HepG2 (cell line): ENCODE measurements around the gene FRRS1. TPM values are rescaled to one million over a fixed set of nuclear protein-coding genes. Genes with fewer than 3 reads are reported as not detected.

Experiments used
- ATAC-seq: fragments of 200-7000 bp; cut with Tn5 transposase; 3 replicates; pipeline ENCODE4 v1.9.1; 2020; ENCODE audit warnings: mild to moderate bottlenecking, moderate library complexity
- BruUV-seq: library from RNA; stranded (reverse); fragments of 400-500 nt; replicated peaks from 2 replicates; lab custom pipeline; 2021; lab: Mats Ljungman, UMichigan
- CTCF ChIA-PET: fragments of 300-600 bp; formaldehyde crosslinking; extraction: SDS; loops from one replicate; lab custom pipeline; 2021; ENCODE audit warnings: low total read pairs, inconsistent platforms, low intra/inter-chr PET ratio; lab: Yijun Ruan, JAX
- POLR2A ChIA-PET: fragments of 350-600 bp; sonication (Branson Sonifier 250); formaldehyde crosslinking; loops from one replicate; lab custom pipeline; 2020; ENCODE audit warnings: antibody characterized with exemption, inconsistent platforms; lab: Yijun Ruan, JAX
- DNase-seq: peaks from one replicate; pipeline ENCODE4 v3.0.0-alpha.2; 2015; ENCODE audit warnings: low spot score
- FAIRE-seq: peaks from 3 replicates; lab custom pipeline; 2011; peaks lifted over from hg19 to GRCh38; lab: Jason Lieb, UNC
- H2AFZ ChIP-seq: one replicate; pipeline ENCODE4 v1.6.1; 2011; ENCODE audit warnings: low read length, inconsistent platforms
- H3K27ac ChIP-seq: fragments of 300-600 bp; 3 replicates; pipeline ENCODE4 v1.8.0; 2011; ENCODE audit warnings: mixed run types, mild to moderate bottlenecking, mixed read lengths, low read length, inconsistent platforms; ENCODE audit not compliant: insufficient read depth; ENCODE audit errors: extremely low read length
- H3K27me3 ChIP-seq, 2 experiments: fragments of 200-600 bp in 1 of 2; 2 replicates in 1 of 2; 3 replicates in 1 of 2; pipeline versions ENCODE4 v1.6.0 to v1.8.0; 2011; ENCODE audit warnings: low read length in 2 of 2, mild to moderate bottlenecking in 2 of 2, moderate library complexity in 2 of 2, inconsistent platforms in 1 of 2; ENCODE audit not compliant: insufficient read depth in 2 of 2, control insufficient read depth in 1 of 2
- H3K36me3 ChIP-seq, 2 experiments: fragments of 200-600 bp in 1 of 2; replicated peaks in 1 of 2; 2 replicates in 1 of 2; 3 replicates in 1 of 2; pipeline versions ENCODE4 v1.5.1 to v1.8.0; 2011; ENCODE audit warnings: low read length in 2 of 2, inconsistent platforms in 1 of 2; ENCODE audit not compliant: insufficient read depth in 2 of 2, control insufficient read depth in 1 of 2
- H3K4me1 ChIP-seq: 2 replicates; pipeline ENCODE4 v1.5.1; 2012; ENCODE audit warnings: low read length, inconsistent platforms; ENCODE audit not compliant: insufficient read depth
- H3K4me2 ChIP-seq: 2 replicates; pipeline ENCODE4 v1.6.0; 2011; ENCODE audit warnings: low read depth, low read length, inconsistent platforms
- H3K4me3 ChIP-seq, 3 experiments: fragments of 200-600 bp in 1 of 3; sonication (generic), shearing (Covaris generic) in 1 of 3; replicated peaks in 1 of 3; 2 replicates each; pipeline ENCODE4 v1.5.1; 2011 to 2016; ENCODE audit warnings: low read length in 3 of 3, inconsistent platforms in 2 of 3, low read depth in 2 of 3, mild to moderate bottlenecking in 2 of 3, control low read depth in 1 of 3, mixed read lengths in 1 of 3; ENCODE audit not compliant: insufficient read depth in 1 of 3
- H3K79me2 ChIP-seq: one replicate; pipeline ENCODE4 v1.6.1; 2011; ENCODE audit warnings: low read length, inconsistent platforms; ENCODE audit not compliant: insufficient read depth
- H3K9ac ChIP-seq: 2 replicates; pipeline ENCODE4 v1.6.0; 2011; ENCODE audit warnings: mild to moderate bottlenecking, low read depth, low read length, inconsistent platforms; ENCODE audit not compliant: insufficient read depth
- H3K9me3 ChIP-seq: 2 replicates; pipeline ENCODE4 v1.5.1; 2012; ENCODE audit warnings: mild to moderate bottlenecking, low read length
- H4K20me1 ChIP-seq: 2 replicates; pipeline ENCODE4 v1.6.0; 2011; ENCODE audit warnings: inconsistent platforms, mild to moderate bottlenecking, low read length, moderate library complexity; ENCODE audit not compliant: insufficient read depth
- CEBPB ChIP-seq: IDR thresholded peaks from 2 replicates; pipeline ENCODE4 v1.6.1; 2011; ENCODE audit warnings: low read depth, low read length, improper control_type of control experiment, borderline replicate concordance
- ESRRA ChIP-seq: sonication (generic); formaldehyde crosslinking; IDR thresholded peaks from 2 replicates; pipeline ENCODE4 v1.5.1; 2020; ENCODE audit warnings: mild to moderate bottlenecking, low read depth, missing genetic modification reagents
- GABPB1 ChIP-seq: IDR thresholded peaks from 2 replicates; pipeline ENCODE4 v1.6.1; 2016; ENCODE audit warnings: mild to moderate bottlenecking, missing genetic modification reagents, moderate library complexity, missing compliant biosample characterization
- GATAD2A ChIP-seq: IDR thresholded peaks from 2 replicates; pipeline ENCODE4 v1.6.1; 2016
- MIER3 ChIP-seq: IDR thresholded peaks from 2 replicates; pipeline ENCODE4 v1.6.1; 2016; ENCODE audit warnings: missing compliant biosample characterization, borderline replicate concordance
- MLLT10 ChIP-seq: sonication (generic); formaldehyde crosslinking; IDR thresholded peaks from 2 replicates; pipeline ENCODE4 v1.4.0; 2020; ENCODE audit warnings: missing genetic modification reagents
- MTA3 ChIP-seq: sonication (generic); formaldehyde crosslinking; IDR thresholded peaks from 2 replicates; pipeline ENCODE4 v1.4.0; 2020; ENCODE audit warnings: missing genetic modification reagents
- NAIF1 ChIP-seq: sonication (generic); formaldehyde crosslinking; IDR thresholded peaks from 2 replicates; pipeline ENCODE4 v1.5.0; 2020; ENCODE audit warnings: mild to moderate bottlenecking, missing genetic modification reagents, borderline replicate concordance
- RAD51 ChIP-seq: fragments of 450-650 bp; IDR thresholded peaks from 2 replicates; pipeline ENCODE4 v1.6.1; 2016; ENCODE audit warnings: borderline replicate concordance
- RORA ChIP-seq: sonication (generic); formaldehyde crosslinking; IDR thresholded peaks from 2 replicates; pipeline ENCODE4 v1.5.0; 2020; ENCODE audit warnings: mild to moderate bottlenecking, missing genetic modification reagents, moderate library complexity
- SIN3A ChIP-seq: IDR thresholded peaks from 2 replicates; pipeline ENCODE4 v1.6.1; 2011; ENCODE audit warnings: low read depth, mild to moderate bottlenecking, control low read depth, low read length, borderline replicate concordance
- ZNF230 ChIP-seq: sonication (generic); formaldehyde crosslinking; IDR thresholded peaks from 2 replicates; pipeline ENCODE4 v1.4.0; 2020; ENCODE audit warnings: mild to moderate bottlenecking, missing genetic modification reagents
- ZNF451 ChIP-seq: sonication (generic); formaldehyde crosslinking; IDR thresholded peaks from 2 replicates; pipeline ENCODE4 v1.5.0; 2020; ENCODE audit warnings: mild to moderate bottlenecking, missing genetic modification reagents
- ZNF577 ChIP-seq: sonication (generic); formaldehyde crosslinking; IDR thresholded peaks from 2 replicates; pipeline ENCODE4 v1.4.0; 2020; ENCODE audit warnings: mild to moderate bottlenecking, low read depth, missing genetic modification reagents, borderline replicate concordance
- ZNF772 ChIP-seq: sonication (generic); formaldehyde crosslinking; IDR thresholded peaks from 2 replicates; pipeline ENCODE4 v1.5.0; 2020; ENCODE audit warnings: mild to moderate bottlenecking, missing genetic modification reagents
- ZSCAN25 ChIP-seq: sonication (generic); formaldehyde crosslinking; IDR thresholded peaks from 2 replicates; pipeline ENCODE4 v1.8.0; 2022; ENCODE audit warnings: mild to moderate bottlenecking, missing genetic modification reagents
- WGBS: methylation state at CpG from one replicate; pipeline ENCODE4 v1.1.6; 2017; ENCODE audit warnings: low lambda C conversion rate; 5-methylcytosine and 5-hydroxymethylcytosine counted together
- in situ Hi-C: cut with HindIII; loops from 2 replicates; pipeline ENCODE4 v1.10.0; 2017; ENCODE audit warnings: low pct_unique_long_range_greater_than_20kb; ENCODE audit not compliant: extremely low pct_ligation_motif_present
- intact Hi-C: fragments of 100-400 bp; cut with micrococcal nuclease; formaldehyde crosslinking; loops from one replicate; pipeline ENCODE4 v1.10.0; 2022; ENCODE audit not compliant: unreplicated experiment
- polyA plus RNA-seq, 8 experiments: library from polyadenylated mRNA; depleted of rRNA in 3 of 8; stranded (reverse) in 7 of 8; unstranded in 1 of 8; fragments of >200 nt; fragmentation: Illumina TruSeq in 4 of 8; extraction: Trizol in 4 of 8; gene quantifications; 2 replicates each; pipeline versions ENCODE4 v1.2.1 to v1.2.3, GENCODE V29; 2011 to 2016; ENCODE audit warnings: low read depth in 4 of 8, missing spikeins in 1 of 8, mixed read lengths in 1 of 8; ENCODE audit not compliant: insufficient read depth in 1 of 8
- total RNA-seq, 5 experiments: library from RNA; depleted of rRNA; stranded (reverse); fragments of >200 nt; fragmentation: Illumina TruSeq; extraction: Trizol; gene quantifications; 2 replicates each; pipeline ENCODE4 v1.2.3, GENCODE V29; 2016; ENCODE audit warnings: low read depth in 1 of 5
- TF ChIP-seq, protein P1 (sequence below): sonication (generic); formaldehyde crosslinking; IDR thresholded peaks from 2 replicates; pipeline ENCODE4 v1.8.0; 2022; ENCODE audit warnings: missing genetic modification reagents, mild to moderate bottlenecking, borderline replicate concordance
- TF ChIP-seq, protein P2 (sequence below), 2 experiments: sonication (generic) in 1 of 2; formaldehyde crosslinking in 1 of 2; IDR thresholded peaks; 2 replicates each; pipeline versions ENCODE4 v1.4.0 to v1.6.1; 2018 to 2020; ENCODE audit warnings: missing genetic modification reagents in 2 of 2, borderline replicate concordance in 1 of 2, low read depth in 1 of 2, mild to moderate bottlenecking in 1 of 2, missing biosample characterization in 1 of 2

FRRS1 gene
- total and polyA plus RNA-seq, 2 of the 13 experiments (the other 11 are each of a cell fraction or from before 2014, with no cell fraction given): 22.6 to 23.4 TPM

DNA sequence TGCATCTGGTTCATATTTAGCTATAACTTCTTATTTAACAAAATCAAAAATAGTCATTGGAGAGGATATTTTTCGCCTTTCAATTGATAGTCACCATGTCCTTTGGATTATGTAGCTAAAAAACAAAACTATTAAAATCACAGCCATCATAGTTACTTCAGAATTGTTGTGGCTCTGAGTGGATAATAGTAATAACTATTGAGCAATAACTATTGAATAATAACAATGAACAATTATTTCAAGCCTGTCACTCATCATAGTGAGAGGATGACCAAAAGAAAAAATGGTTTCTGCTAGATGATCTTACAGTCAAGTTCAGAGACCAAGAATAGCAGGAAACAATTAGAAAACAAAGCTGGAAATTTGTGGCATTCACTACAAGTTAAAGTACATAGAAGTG is 45.3 kb upstream of the FRRS1 start:
- ATAC-seq (no peak), DNase-seq (no peak), FAIRE-seq (no peak)
- ChIA-PET CTCF (no interaction called here), POLR2A (no interaction called here)
- no peak overlapping the region for H3K9ac ChIP-seq
- intact Hi-C loops (no loop called here), in situ Hi-C loops (loop anchor here (10.0 to 25.0 kb wide), 2 partner anchors 643 to 1051 kb away; no protein-coding TSS in a partner anchor)
- TF ChIP-seq CEBPB (0 out of 2 replicates have a peak, but pooled peaks have one; percentile 47), MLLT10 (CRISPR knock-in tag) (no peak)
- H3K27ac ChIP-seq: no peak overlapping the region
- peaks cover 25% of the 10 kb centered on the region for H3K4me1 ChIP-seq
- H3K27me3 ChIP-seq: peaks cover 0 to 2% of the 10 kb centered on the region in 2 experiments; a peak in 1 of 5 replicates
- no peaks in the 10 kb centered on the region for H3K79me2 ChIP-seq
- WGBS: 77% methylated on average over 1 of the region's 1 CpG
- no peak overlapping the region for H3K4me3 ChIP-seq
- no peaks in the 10 kb centered on the region for H4K20me1 ChIP-seq
- H3K9me3 ChIP-seq: no peaks in the 10 kb centered on the region
- BruUV-seq: no TSS peak
- no peaks in the 10 kb centered on the region for H3K36me3 ChIP-seq
- H3K4me2 ChIP-seq: no peak overlapping the region
- no peak overlapping the region for H2AFZ ChIP-seq

DNA sequence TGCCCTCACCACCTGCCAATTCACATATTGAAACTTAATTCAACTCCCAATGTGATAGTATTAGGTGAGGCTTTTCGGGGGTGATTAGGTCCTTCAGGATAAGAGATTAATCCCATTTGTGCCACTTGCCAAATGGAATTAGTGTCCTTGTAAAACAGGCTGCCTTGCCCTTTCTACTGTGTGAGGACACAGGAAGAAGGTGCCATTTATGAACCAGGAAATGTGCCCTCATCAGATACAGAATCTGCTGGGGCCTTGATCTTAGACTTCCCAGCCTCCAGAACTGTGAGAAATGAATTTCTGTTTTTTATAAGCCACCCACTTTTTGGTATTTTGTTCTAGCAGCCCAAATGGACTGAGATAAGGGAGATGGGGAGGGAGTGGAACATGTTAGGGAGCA is 44.6 kb upstream of the FRRS1 start:
- no peak overlapping the region for H2AFZ ChIP-seq
- intact Hi-C loops: no loop called here
- H3K4me1 ChIP-seq: peaks cover 25% of the 10 kb centered on the region
- no peak for TF ChIP-seq ZNF451
- TF ChIP-seq GATAD2A (CRISPR knock-in tag): no peak
- TF ChIP-seq, protein P1, sequence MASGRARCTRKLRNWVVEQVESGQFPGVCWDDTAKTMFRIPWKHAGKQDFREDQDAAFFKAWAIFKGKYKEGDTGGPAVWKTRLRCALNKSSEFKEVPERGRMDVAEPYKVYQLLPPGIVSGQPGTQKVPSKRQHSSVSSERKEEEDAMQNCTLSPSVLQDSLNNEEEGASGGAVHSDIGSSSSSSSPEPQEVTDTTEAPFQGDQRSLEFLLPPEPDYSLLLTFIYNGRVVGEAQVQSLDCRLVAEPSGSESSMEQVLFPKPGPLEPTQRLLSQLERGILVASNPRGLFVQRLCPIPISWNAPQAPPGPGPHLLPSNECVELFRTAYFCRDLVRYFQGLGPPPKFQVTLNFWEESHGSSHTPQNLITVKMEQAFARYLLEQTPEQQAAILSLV (CRISPR knock-in tag): no peak
- no peak for TF ChIP-seq ZNF577 (CRISPR knock-in tag)
- TF ChIP-seq RAD51: no peak
- TF ChIP-seq ZSCAN25 (CRISPR knock-in tag): no peak
- TF ChIP-seq, protein P2, sequence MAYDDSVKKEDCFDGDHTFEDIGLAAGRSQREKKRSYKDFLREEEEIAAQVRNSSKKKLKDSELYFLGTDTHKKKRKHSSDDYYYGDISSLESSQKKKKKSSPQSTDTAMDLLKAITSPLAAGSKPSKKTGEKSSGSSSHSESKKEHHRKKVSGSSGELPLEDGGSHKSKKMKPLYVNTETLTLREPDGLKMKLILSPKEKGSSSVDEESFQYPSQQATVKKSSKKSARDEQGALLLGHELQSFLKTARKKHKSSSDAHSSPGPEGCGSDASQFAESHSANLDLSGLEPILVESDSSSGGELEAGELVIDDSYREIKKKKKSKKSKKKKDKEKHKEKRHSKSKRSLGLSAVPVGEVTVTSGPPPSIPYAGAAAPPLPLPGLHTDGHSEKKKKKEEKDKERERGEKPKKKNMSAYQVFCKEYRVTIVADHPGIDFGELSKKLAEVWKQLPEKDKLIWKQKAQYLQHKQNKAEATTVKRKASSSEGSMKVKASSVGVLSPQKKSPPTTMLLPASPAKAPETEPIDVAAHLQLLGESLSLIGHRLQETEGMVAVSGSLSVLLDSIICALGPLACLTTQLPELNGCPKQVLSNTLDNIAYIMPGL (CRISPR knock-in tag; IDR thresholded peaks at IDR 0.05; ENCODE audit: borderline replicate concordance in 1 of 2, low read depth in 1 of 2): no peak
- TF ChIP-seq ZNF772 (CRISPR knock-in tag): no peak
- no peak for TF ChIP-seq NAIF1 (CRISPR knock-in tag)
- no peak for TF ChIP-seq MIER3 (CRISPR knock-in tag)
- no peak for TF ChIP-seq GABPB1 (CRISPR knock-in tag)
- TF ChIP-seq SIN3A: no peak
- TF ChIP-seq RORA (CRISPR knock-in tag): no peak
- TF ChIP-seq MTA3: no peak
- no peak for TF ChIP-seq ESRRA (CRISPR knock-in tag)
- no peak for TF ChIP-seq ZNF230 (CRISPR knock-in tag)

More for the DNA sequence above, 44.6 kb upstream of the FRRS1 start:
- DNase-seq: no peak
- no peaks in the 10 kb centered on the region for H3K36me3 ChIP-seq
- no peaks in the 10 kb centered on the region for H4K20me1 ChIP-seq
- H3K4me3 ChIP-seq: no peak overlapping the region
- 0% methylated on average over 1 of the region's 1 CpG for WGBS
- no peak for FAIRE-seq
- H3K27ac ChIP-seq: no peak overlapping the region
- H3K9me3 ChIP-seq: no peaks in the 10 kb centered on the region
- no TSS peak for BruUV-seq
- no peak for ATAC-seq
- H3K4me2 ChIP-seq: no peak overlapping the region
- H3K79me2 ChIP-seq: no peaks in the 10 kb centered on the region
- H3K27me3 ChIP-seq: no peaks in the 10 kb centered on the region
- ChIA-PET CTCF (no interaction called here), POLR2A (no interaction called here)
- H3K9ac ChIP-seq: no peak overlapping the region
- in situ Hi-C loops: loop anchor here (10.0 to 25.0 kb wide), 2 partner anchors 644 to 1051 kb away; no protein-coding TSS in a partner anchor
